Measurements from ENCODE around the gene DUS1L.

Gene DUS1L

DNA sequence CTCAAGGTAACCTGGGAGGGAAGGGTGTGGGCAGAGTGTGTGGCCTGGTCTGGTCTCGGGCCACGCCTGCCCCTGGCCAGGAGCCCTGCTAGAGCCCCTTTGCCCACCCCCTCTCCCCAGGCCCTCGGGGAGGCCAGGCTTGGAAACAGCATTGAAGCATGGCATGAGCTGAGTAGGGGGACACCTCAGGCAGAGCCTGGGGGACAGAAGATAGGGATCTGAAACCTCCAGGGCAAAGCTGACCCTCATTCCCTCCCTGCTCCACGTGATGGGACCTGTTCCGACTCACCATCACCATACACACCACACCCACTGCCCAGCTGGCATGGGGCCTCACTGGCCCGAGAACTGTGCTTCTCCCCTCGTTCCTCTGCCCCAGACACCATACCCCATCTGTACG, 16.5 kb downstream of the DUS1L start:
- H3K27ac ChIP-seq (ENCODE audit: low read depth, low read length) = no peak overlapping the region
- no peaks in the 10 kb centered on the region for H3K9me2 ChIP-seq (replicated peaks; ENCODE audit: control insufficient read depth, low read length)

DNA sequence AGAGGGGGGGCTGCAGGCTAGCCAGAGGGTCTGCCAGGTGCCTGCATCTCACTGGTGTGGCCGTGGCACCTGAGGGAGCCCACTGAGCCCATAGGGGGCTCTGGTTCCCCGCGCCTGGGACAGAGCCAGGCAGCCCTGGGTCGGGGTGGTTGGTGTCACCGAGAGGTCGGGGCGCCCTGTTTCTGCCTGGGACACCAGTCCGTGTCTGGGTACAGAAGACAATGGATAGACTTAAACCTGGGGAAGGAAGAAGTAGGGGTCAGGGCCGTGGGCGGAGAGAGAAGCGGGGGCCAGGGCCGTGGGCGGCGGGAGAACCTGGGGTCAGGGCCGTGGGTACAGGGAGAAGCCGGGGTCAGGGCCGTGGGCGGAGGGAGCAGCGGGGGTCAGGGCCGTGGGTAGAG, 17.0 kb downstream of the DUS1L start:
- Histone ChIP-seq H3K79me2 (ENCODE audit: control insufficient read depth, low read length) (peaks cover 19% of the 10 kb centered on the region), H3K9me3 (ENCODE audit: control insufficient read depth, insufficient read depth, low read length) (no peaks in the 10 kb centered on the region), H3K4me2 (ENCODE audit: low read length) (no peak overlapping the region), H3K27me3 (ENCODE audit: control insufficient read depth, low read length) (no peaks in the 10 kb centered on the region), H3K27ac (ENCODE audit: low read depth, low read length) (no peak overlapping the region), H3K4me1 (ENCODE audit: control insufficient read depth, low read length) (peaks cover 17% of the 10 kb centered on the region), H3F3A (ENCODE audit: control insufficient read depth, insufficient read depth) (no peaks in the 10 kb centered on the region), H3K36me3 (ENCODE audit: control insufficient read depth, low read length) (peaks cover 4% of the 10 kb centered on the region; the same call in 1 of the 2 replicates), H4K20me1 (ENCODE audit: control insufficient read depth, insufficient read depth, low read depth, low read length) (peaks cover 3% of the 10 kb centered on the region; the same call in 1 of the 2 replicates), H3K4me3 (ENCODE audit: low read length) (no peak overlapping the region), H3K9me2 (replicated peaks; ENCODE audit: control insufficient read depth, low read length) (no peaks in the 10 kb centered on the region)
- TF ChIP-seq, protein P1, sequence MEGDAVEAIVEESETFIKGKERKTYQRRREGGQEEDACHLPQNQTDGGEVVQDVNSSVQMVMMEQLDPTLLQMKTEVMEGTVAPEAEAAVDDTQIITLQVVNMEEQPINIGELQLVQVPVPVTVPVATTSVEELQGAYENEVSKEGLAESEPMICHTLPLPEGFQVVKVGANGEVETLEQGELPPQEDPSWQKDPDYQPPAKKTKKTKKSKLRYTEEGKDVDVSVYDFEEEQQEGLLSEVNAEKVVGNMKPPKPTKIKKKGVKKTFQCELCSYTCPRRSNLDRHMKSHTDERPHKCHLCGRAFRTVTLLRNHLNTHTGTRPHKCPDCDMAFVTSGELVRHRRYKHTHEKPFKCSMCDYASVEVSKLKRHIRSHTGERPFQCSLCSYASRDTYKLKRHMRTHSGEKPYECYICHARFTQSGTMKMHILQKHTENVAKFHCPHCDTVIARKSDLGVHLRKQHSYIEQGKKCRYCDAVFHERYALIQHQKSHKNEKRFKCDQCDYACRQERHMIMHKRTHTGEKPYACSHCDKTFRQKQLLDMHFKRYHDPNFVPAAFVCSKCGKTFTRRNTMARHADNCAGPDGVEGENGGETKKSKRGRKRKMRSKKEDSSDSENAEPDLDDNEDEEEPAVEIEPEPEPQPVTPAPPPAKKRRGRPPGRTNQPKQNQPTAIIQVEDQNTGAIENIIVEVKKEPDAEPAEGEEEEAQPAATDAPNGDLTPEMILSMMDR (IDR thresholded peaks at IDR 0.05; ENCODE audit: low read depth, low read length, poor library complexity, severe bottlenecking) = no peak
- TF ChIP-seq EZH2phosphoT487 (IDR thresholded peaks at IDR 0.05; ENCODE audit: borderline replicate concordance, low read length) = no peak

More for the DNA sequence above, 16.5 kb downstream of the DUS1L start:
- Histone ChIP-seq H3K9me3 (ENCODE audit: control insufficient read depth, insufficient read depth, low read length) (no peaks in the 10 kb centered on the region), H3K4me3 (ENCODE audit: low read length) (no peak overlapping the region), H3K27me3 (ENCODE audit: control insufficient read depth, low read length) (no peaks in the 10 kb centered on the region), H3K4me2 (ENCODE audit: low read length) (no peak overlapping the region), H3K36me3 (ENCODE audit: control insufficient read depth, low read length) (peaks cover 4% of the 10 kb centered on the region; the same call in 1 of the 2 replicates), H4K20me1 (ENCODE audit: control insufficient read depth, insufficient read depth, low read depth, low read length) (peaks cover 3% of the 10 kb centered on the region; the same call in 1 of the 2 replicates), H3F3A (ENCODE audit: control insufficient read depth, insufficient read depth) (no peaks in the 10 kb centered on the region), H3K4me1 (ENCODE audit: control insufficient read depth, low read length) (peaks cover 17% of the 10 kb centered on the region), H3K79me2 (ENCODE audit: control insufficient read depth, low read length) (peaks cover 19% of the 10 kb centered on the region)
- no peak for TF ChIP-seq EZH2phosphoT487 (IDR thresholded peaks at IDR 0.05; ENCODE audit: borderline replicate concordance, low read length)
- TF ChIP-seq, protein P1 (IDR thresholded peaks at IDR 0.05; ENCODE audit: low read depth, low read length, poor library complexity, severe bottlenecking) = no peak

DNA sequence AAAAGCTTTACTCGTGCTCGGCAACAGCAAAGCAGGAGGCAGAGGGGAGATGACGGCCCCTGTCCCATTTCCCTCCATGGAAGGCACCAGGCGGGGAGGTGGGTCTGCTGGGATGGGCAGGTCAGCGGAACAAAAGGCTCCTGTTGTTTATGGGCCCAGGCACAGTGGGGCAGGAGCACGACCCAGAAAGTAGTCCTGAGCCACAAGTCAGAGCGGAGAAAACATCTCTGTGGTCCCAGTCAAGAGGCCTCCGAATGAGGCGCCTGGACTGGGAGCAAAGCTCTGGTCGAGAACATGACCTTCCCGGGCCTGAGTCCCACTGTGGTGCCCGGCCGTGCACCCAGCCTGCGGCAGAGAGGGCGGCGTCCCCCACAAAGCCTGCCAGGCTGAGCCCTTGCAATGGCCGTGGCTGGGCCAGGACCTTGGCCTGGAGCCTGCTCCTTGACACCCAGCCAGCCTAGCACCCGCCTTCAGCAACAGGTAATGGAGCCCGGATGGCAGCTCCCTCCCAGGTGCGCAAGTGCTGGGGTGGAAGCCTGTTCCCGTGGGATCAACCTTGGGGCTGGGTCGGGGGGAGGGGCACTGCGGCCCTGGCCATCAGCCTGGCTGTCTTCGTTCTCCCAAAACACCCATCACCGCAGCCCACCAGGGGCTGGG, 17.6 kb downstream of the DUS1L start:
- Histone ChIP-seq H3K79me2 (ENCODE audit: control insufficient read depth, low read length) (peaks cover 13% of the 10 kb centered on the region), H3K9me2 (replicated peaks; ENCODE audit: control insufficient read depth, low read length) (no peaks in the 10 kb centered on the region), H3K4me2 (ENCODE audit: low read length) (no peak overlapping the region), H3K36me3 (ENCODE audit: control insufficient read depth, low read length) (no peaks in the 10 kb centered on the region), H3K9me3 (ENCODE audit: control insufficient read depth, insufficient read depth, low read length) (no peaks in the 10 kb centered on the region), H3K27ac (ENCODE audit: low read depth, low read length) (no peak overlapping the region), H4K20me1 (ENCODE audit: control insufficient read depth, insufficient read depth, low read depth, low read length) (peaks cover 3% of the 10 kb centered on the region; the same call in 1 of the 2 replicates), H3K27me3 (ENCODE audit: control insufficient read depth, low read length) (no peaks in the 10 kb centered on the region), H3K4me3 (ENCODE audit: low read length) (no peak overlapping the region), H3F3A (ENCODE audit: control insufficient read depth, insufficient read depth) (no peaks in the 10 kb centered on the region), H3K4me1 (ENCODE audit: control insufficient read depth, low read length) (peaks cover 15% of the 10 kb centered on the region)
- no peak for TF ChIP-seq EZH2phosphoT487 (IDR thresholded peaks at IDR 0.05; ENCODE audit: borderline replicate concordance, low read length)

DNA sequence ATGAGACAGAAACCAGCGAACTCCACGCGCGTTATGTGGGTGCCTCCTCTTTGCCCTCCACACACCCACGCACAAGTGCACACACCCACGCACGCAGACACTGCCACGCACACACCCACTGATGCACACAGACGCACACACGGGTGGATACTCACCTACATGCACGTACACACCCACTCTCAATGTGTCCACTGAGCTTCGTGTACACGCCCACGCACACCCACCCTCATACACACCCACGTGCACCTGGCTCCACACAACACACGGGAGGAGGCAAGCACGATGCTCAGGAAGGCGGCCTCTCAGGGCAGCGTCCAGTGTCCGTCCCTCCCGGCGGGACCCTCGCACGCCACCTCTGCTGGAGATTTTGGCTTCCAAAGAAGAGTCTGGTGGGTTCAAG, 18.2 kb downstream of the DUS1L start:
- Histone ChIP-seq H3K27ac (ENCODE audit: low read depth, low read length) (no peak overlapping the region), H3F3A (ENCODE audit: control insufficient read depth, insufficient read depth) (no peaks in the 10 kb centered on the region), H3K27me3 (ENCODE audit: control insufficient read depth, low read length) (no peaks in the 10 kb centered on the region), H3K4me3 (ENCODE audit: low read length) (no peak overlapping the region), H4K20me1 (ENCODE audit: control insufficient read depth, insufficient read depth, low read depth, low read length) (no peaks in the 10 kb centered on the region), H3K36me3 (ENCODE audit: control insufficient read depth, low read length) (no peaks in the 10 kb centered on the region), H3K9me2 (replicated peaks; ENCODE audit: control insufficient read depth, low read length) (no peaks in the 10 kb centered on the region), H3K4me2 (ENCODE audit: low read length) (no peak overlapping the region), H3K4me1 (ENCODE audit: control insufficient read depth, low read length) (peaks cover 9% of the 10 kb centered on the region), H3K9me3 (ENCODE audit: control insufficient read depth, insufficient read depth, low read length) (no peaks in the 10 kb centered on the region), H3K79me2 (ENCODE audit: control insufficient read depth, low read length) (peaks cover 7% of the 10 kb centered on the region)
- no peak for TF ChIP-seq EZH2phosphoT487 (IDR thresholded peaks at IDR 0.05; ENCODE audit: borderline replicate concordance, low read length)
- TF ChIP-seq, protein P1 (IDR thresholded peaks at IDR 0.05; ENCODE audit: low read depth, low read length, poor library complexity, severe bottlenecking) = no peak

Data from DOHH2 (cell line).